Mucosa of rectum (tissue), 2 donors: ENCODE data around the gene ESPN.
"Not testable (repeated sequence)": the region's sequence is repeated elsewhere in the genome, so short reads cannot be mapped to it uniquely, and the experiment has no call there.

Experiments
- H3K27ac ChIP-seq, 2 donors: one replicate each; pipeline ENCODE4 v1.7.0; 2013; ENCODE audit warnings: inconsistent platforms in 2 of 2, low read depth in 2 of 2, low read length in 2 of 2
- H3K27me3 ChIP-seq, 2 donors: one replicate each; pipeline ENCODE4 v1.7.0; 2013; ENCODE audit warnings: low read length in 2 of 2; ENCODE audit not compliant: control insufficient read depth in 2 of 2, insufficient read depth in 2 of 2
- H3K36me3 ChIP-seq, 2 donors: one replicate each; pipeline ENCODE4 v1.7.0; 2013; ENCODE audit warnings: low read length in 2 of 2; ENCODE audit not compliant: control insufficient read depth in 2 of 2, insufficient read depth in 2 of 2
- H3K4me1 ChIP-seq, 2 donors: one replicate each; pipeline ENCODE4 v1.7.0; 2013; ENCODE audit warnings: low read length in 2 of 2, mild to moderate bottlenecking in 1 of 2; ENCODE audit not compliant: control insufficient read depth in 2 of 2, insufficient read depth in 2 of 2
- H3K4me3 ChIP-seq, 2 donors: one replicate each; pipeline ENCODE4 v1.7.0; 2013; ENCODE audit warnings: low read length in 2 of 2
- H3K9ac ChIP-seq, 2 donors: one replicate each; pipeline ENCODE4 v1.7.0; 2013; ENCODE audit warnings: low read length in 2 of 2, low read depth in 1 of 2, mild to moderate bottlenecking in 1 of 2
- H3K9me3 ChIP-seq, 2 donors: one replicate each; pipeline ENCODE4 v1.7.0; 2013; ENCODE audit warnings: low read length in 2 of 2; ENCODE audit not compliant: control insufficient read depth in 2 of 2
- donor health status: healthy.
- donor health status: Normal muscosa, but diverticular disease.

ESPN gene

DNA sequence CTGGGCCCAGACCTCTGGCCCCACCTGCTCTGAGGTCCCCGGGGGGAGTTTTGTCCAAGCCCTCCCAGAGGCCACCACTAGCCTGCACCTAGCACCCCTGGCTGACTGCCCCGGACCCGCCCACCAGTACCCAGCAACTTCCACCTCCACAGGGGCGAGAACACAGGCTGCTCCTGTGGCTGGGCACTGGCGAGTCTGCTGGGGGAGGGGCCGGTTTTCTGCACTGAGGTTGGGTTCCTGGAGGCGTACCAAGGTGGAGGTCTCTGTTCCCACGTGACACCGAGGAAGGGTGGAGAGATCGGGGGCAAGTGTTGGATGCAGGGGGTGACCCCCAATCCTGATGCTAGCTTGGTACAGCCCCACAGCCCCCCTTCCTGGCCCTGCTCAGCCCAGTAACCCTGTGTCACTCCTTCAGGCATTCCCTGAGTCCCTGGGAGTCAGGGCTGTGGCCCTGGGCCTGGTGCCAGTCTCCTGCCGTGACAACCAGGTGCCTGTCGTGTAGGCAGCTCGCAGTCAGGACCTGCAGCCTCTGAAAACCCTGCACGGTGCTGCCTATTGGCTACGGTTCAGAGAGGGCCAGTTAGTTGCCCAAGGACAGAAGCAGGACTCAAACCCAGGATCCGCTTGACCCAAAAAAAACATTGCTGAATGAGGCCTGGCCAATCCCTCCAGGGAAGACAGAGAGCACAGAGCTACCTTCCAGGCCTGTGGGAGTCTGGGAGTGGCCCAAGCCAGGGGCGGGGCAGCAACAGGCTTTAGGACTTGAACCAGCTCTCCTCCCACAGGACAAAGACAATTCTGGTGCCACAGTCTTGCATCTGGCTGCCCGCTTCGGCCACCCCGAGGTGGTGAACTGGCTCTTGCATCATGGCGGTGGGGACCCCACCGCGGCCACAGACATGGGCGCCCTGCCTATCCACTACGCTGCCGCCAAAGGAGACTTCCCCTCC is 3.1 kb downstream of the ESPN start:
- Histone ChIP-seq H3K9me3 (no peaks in the 10 kb centered on the region), H3K4me1 (peaks cover 39 to 40% of the 10 kb centered on the region in 2 donors), H3K36me3 (no peaks in the 10 kb centered on the region), H3K27ac (peak overlapping the region; percentile 40 to 46), H3K27me3 (peaks cover 18 to 20% of the 10 kb centered on the region in 2 donors), H3K4me3 (peak overlapping the region in 1 of 2 donors; percentile 23), H3K9ac (no peak overlapping the region)

DNA sequence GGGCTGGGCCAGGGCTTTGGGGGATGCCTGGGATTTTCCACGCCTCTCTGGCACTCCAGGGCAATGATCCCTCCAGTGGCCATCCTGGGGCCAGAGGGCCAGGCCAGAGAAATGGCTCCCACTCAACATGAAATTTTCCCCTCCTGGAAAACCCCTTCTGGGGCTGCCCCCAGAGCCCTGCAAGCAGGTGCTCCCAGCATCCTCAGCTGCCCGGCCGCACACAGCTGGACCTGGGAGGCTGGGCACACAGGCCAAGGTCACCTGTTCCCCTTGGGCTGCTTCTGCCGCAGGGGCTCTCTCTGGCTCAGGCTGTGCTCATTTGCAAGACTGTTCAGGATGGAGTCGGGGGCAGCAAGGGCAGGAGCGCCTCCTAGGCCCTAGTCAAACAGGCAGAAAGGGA is 3.9 kb downstream of the ESPN start:
- H3K9ac ChIP-seq: not testable (repeated sequence)
- peaks cover 12 to 15% of the 10 kb centered on the region in 2 donors for H3K27me3 ChIP-seq

DNA sequence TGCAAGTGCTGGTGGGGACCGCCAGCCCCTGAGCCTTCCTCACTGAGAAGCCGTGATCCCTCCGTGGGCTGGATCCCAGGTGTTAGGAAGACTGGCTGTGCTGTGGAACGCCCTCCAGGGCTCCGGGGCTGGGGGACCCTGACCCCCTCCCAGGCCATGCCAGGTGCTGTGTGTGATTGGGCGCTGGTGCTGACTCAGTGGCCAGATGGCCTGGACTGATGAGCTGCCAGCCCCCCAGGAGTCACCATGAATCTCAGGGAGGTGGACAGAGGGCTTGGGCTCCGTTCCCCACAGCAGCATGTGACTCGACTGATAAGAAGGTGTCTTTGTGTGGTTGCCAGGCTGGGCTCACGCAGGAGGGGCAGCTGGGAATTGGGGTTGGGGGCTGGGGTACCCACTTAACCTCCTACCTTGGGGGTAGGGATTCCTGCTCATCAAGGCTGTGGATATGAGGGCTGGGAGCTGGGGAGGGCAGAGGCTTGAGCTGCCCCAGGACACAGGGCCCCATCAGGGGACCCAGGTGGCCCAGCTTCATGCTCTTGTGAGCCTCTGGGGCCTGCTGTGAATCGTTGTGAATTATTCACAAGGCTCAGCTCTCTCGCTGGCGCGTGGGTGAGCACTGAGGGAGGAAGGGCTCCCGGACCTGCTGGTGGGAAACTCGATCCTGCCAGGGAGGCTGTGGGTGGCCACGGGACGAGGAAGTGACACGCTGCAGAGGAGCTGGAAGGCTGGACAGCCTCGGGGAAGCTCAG is 5.3 kb downstream of the ESPN start:
- H3K4me3 ChIP-seq, H3K9me3 ChIP-seq, H3K36me3 ChIP-seq, H3K27me3 ChIP-seq, H3K27ac ChIP-seq, H3K9ac ChIP-seq: not testable (repeated sequence)
- peaks cover 27 to 28% of the 10 kb centered on the region in 2 donors for H3K4me1 ChIP-seq

More for the DNA sequence above, 3.9 kb downstream of the ESPN start:
- peaks cover 37 to 40% of the 10 kb centered on the region in 2 donors for H3K4me1 ChIP-seq
- H3K9me3 ChIP-seq, H3K36me3 ChIP-seq, H3K27ac ChIP-seq, H3K4me3 ChIP-seq: not testable (repeated sequence)

DNA sequence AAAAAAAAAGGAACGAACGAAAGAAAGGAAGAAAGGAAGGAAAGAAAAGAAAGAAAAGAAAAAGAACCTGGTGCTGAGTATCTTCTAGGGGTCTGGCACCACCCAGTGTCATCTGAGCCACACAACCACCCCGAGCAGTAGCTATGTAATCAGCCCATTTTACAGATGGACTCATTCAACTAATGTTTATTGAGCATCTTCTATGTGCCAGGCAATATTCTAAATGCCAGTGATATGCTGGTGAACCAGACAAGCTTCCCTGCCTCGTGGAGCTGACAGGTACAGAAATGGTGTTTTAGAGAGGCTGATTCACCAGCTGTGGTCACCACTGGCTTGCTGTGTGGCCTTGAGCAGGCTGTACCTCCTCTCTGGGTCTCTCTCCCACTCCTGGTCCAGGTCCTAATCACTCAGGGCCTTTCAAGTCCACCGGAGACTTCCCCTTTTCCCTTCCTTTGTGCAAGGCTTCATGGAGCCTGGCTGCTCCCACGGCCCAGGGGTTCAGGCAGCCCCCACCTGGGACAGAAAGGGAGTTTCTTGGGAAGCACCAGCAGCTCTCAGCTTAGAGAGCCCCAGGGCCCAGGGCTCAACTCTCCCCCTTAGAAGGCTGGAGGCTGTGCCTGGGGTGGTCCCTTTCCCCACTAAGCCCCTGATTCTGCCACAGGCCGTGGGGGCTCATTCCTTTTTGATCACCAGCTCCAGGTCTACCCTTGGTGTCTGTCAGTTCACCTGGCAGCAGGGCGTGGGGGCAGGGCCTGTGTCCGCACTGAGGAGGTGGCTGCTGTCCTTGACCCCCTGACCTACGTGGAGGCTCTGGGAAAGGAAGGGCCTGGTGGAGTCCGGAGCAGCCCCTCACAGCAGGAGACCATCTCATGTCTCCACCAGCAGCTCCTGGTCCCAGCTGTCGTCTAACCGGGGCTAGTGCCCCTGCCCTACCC is 7.3 kb downstream of the ESPN start:
- H3K36me3 ChIP-seq, H3K4me3 ChIP-seq, H3K9me3 ChIP-seq, H3K27ac ChIP-seq, H3K27me3 ChIP-seq, H3K9ac ChIP-seq: not testable (repeated sequence)
- peaks cover 8 to 12% of the 10 kb centered on the region in 2 donors for H3K4me1 ChIP-seq

DNA sequence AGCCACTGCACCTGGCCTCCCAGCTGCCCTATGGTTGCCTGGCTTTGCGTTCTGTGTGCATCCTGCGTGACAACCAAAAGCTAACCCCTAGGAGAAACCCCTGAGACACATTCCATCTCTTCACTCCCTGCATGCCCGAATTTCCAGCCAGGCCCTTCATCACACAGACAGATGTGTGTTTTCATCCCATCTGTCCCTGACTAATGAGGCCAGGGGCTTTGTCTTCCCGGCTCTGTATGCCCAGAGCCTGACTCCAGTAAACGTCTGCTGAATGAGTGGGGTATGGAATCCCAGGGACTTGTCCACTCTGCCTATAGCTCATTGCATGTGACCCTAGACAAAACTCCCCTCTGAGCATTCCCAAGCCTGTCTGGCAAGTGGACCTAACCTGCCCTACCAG is 9.6 kb downstream of the ESPN start:
- no peak overlapping the region for H3K9ac ChIP-seq
- no peaks in the 10 kb centered on the region for H3K4me1 ChIP-seq
- no peak overlapping the region for H3K4me3 ChIP-seq
- no peaks in the 10 kb centered on the region for H3K9me3 ChIP-seq
- H3K27me3 ChIP-seq: no peaks in the 10 kb centered on the region
- H3K36me3 ChIP-seq: no peaks in the 10 kb centered on the region
- H3K27ac ChIP-seq: no peak overlapping the region

DNA sequence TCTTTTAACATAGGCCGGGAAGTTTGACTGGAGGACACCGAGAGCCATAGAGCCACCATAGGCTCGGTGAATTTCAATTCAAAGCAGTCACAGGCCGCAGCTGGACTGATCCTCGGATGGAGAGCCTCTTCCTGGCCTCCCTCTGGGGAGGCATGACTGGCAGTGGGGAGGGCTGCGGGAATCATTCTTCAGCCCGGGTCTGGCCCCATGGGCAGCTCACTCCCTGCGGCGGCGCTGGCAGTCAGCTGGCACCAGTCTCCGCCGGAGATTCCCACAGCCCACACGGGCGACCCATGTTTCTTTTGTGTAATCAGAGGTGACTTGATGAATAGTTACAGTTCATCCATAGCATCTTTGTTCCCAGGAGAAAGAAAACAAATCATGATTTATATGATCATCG is 10.6 kb downstream of the ESPN start:
- Histone ChIP-seq H3K9ac (no peak overlapping the region), H3K36me3 (no peaks in the 10 kb centered on the region), H3K27ac (no peak overlapping the region), H3K4me1 (peaks cover 0 to 3% of the 10 kb centered on the region in 2 donors), H3K27me3 (peaks cover 0 to 2% of the 10 kb centered on the region in 2 donors), H3K4me3 (no peak overlapping the region), H3K9me3 (no peaks in the 10 kb centered on the region)

DNA sequence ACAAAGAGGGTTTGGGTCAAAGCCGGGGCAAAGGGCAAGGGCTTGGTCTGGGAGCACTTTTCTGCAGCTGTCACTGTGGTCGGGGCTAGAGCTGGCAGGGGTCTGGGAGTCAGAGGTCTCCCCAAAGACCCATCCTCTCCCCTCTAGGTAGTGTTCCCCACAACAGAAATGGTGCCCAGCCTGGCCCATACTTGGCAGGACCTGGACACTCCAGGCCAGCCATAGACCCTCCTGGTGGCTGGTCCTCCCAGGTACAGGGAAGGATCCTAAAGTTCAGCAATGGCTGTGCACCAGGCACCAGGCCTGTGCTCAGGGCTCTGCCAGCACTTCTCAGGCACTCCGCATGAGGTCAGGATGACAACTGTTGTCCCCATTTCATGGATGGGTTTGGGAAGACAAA is 11.0 kb downstream of the ESPN start:
- Histone ChIP-seq H3K27ac (no peak overlapping the region), H3K36me3 (no peaks in the 10 kb centered on the region), H3K9ac (no peak overlapping the region), H3K4me1 (peaks cover 0 to 4% of the 10 kb centered on the region in 2 donors), H3K9me3 (no peaks in the 10 kb centered on the region), H3K27me3 (peaks cover 0 to 2% of the 10 kb centered on the region in 2 donors), H3K4me3 (no peak overlapping the region)

DNA sequence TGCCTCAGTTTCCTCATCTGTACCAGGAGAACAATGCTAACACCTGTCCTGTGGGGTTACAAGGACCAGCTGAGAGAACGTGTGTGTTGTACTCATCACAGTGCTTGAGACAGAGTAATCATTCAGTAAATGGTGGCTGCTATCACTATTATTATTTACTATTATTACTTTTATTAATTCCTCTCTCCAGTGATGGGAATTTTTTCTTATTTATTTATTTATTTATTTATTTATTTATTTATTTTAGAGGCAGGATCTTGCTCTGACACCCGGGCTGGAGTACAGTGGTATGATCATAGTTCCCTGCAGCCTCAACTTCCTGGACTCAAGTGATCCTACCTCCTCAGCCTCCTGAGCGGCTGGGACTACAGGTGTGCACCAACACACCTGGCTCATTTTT is 11.7 kb downstream of the ESPN start:
- not testable (repeated sequence) for H3K9me3 ChIP-seq, H3K27me3 ChIP-seq, H3K4me3 ChIP-seq, H3K36me3 ChIP-seq, H3K4me1 ChIP-seq, H3K27ac ChIP-seq, H3K9ac ChIP-seq

DNA sequence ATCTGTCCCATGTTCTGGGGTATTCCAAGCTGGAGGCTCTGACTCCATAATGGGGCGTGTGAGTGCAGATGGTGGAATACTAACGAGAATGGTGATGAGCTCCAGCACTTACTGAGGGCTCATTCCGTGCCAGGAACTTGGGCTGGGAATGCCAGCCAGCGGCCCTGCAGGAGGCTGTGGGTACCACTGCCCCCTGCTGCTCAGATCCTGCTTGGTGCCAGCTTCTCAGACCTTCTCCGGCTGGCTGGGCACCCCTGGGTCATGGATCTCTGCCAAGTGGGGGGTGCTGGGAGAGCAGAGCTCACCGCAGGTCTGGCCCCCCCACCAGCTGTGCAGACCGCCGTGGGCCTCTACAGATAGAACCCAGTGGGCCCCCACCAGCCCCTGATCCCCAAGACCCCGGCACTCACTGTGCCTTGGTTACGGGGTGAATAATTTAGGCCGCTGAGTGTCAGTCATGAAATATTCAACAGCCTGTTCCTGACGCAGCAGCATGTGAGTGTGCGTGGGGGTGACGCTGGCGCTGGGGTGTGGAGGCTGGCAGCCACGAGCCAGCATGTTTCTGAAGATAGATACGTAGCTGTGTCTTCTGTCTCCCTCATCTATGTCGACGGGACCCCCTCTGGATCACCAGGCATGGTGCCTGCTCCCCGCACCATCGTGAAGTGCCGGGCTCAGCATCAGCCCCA is 12.6 kb downstream of the ESPN start:
- H3K4me3 ChIP-seq, H3K27ac ChIP-seq, H3K9ac ChIP-seq, H3K4me1 ChIP-seq, H3K36me3 ChIP-seq, H3K9me3 ChIP-seq, H3K27me3 ChIP-seq: not testable (repeated sequence)
